HG03280 (cell line): ENCODE results near the gene ATP8A2.
"Not testable (repeated sequence)": the region's sequence is repeated elsewhere in the genome, so short reads cannot be mapped to it uniquely, and the experiment has no call there.

Experiments used
- ATAC-seq: cut with Tn5 transposase; IDR thresholded peaks from one replicate; pipeline ENCODE4 v1.9.1; 2021; ENCODE audit warnings: mild to moderate bottlenecking, moderate library complexity; ENCODE audit not compliant: unreplicated experiment

ATP8A2 gene

GRCh38 chr13:25761041-25761440 lies 389.3 kb downstream of the ATP8A2 start:
- no peak for ATAC-seq

- ATAC-seq: no peak
Observed at GRCh38 chr13:25762281-25762680, 390.5 kb downstream of the ATP8A2 start.

- ATAC-seq: no peak
Observed at GRCh38 chr13:25762795-25763377, 391.1 kb downstream of the ATP8A2 start.

GRCh38 chr13:25764378-25764777 lies 392.6 kb downstream of the ATP8A2 start:
- no peak for ATAC-seq

- no peak for ATAC-seq
Observed at GRCh38 chr13:25765266-25765665, 393.5 kb downstream of the ATP8A2 start.

- ATAC-seq: no peak
Observed at GRCh38 chr13:25766576-25766975, 394.8 kb downstream of the ATP8A2 start.

- ATAC-seq: no peak
Observed at GRCh38 chr13:25766991-25767390, 395.2 kb downstream of the ATP8A2 start.

- no peak for ATAC-seq
Observed at GRCh38 chr13:25768376-25768775, 396.6 kb downstream of the ATP8A2 start.

- ATAC-seq: no peak
Observed at GRCh38 chr13:25768838-25769237, 397.1 kb downstream of the ATP8A2 start.

- ATAC-seq: no peak
Observed at GRCh38 chr13:25770601-25771000, 398.8 kb downstream of the ATP8A2 start.

GRCh38 chr13:25771202-25771601 lies 399.4 kb downstream of the ATP8A2 start:
- no peak for ATAC-seq

- no peak for ATAC-seq
Observed at GRCh38 chr13:25771641-25772478, 400.1 kb downstream of the ATP8A2 start.

GRCh38 chr13:25772534-25772933 lies 400.8 kb downstream of the ATP8A2 start:
- ATAC-seq: not testable (repeated sequence)

GRCh38 chr13:25774056-25774455 lies 402.3 kb downstream of the ATP8A2 start:
- not testable (repeated sequence) for ATAC-seq

- no peak for ATAC-seq
Observed at GRCh38 chr13:25775275-25775674, 403.5 kb downstream of the ATP8A2 start.

- no peak for ATAC-seq
Observed at GRCh38 chr13:25775986-25776385, 404.2 kb downstream of the ATP8A2 start.

GRCh38 chr13:25776722-25777121 lies 404.9 kb downstream of the ATP8A2 start:
- ATAC-seq: no peak

GRCh38 chr13:25777509-25777908 lies 405.7 kb downstream of the ATP8A2 start:
- ATAC-seq: no peak

- no peak for ATAC-seq
Observed at GRCh38 chr13:25778365-25778764, 406.6 kb downstream of the ATP8A2 start.

GRCh38 chr13:25778808-25779305 lies 407.1 kb downstream of the ATP8A2 start:
- no peak for ATAC-seq

GRCh38 chr13:25783076-25783475 lies 411.3 kb downstream of the ATP8A2 start:
- ATAC-seq: no peak

GRCh38 chr13:25783601-25784024 lies 411.8 kb downstream of the ATP8A2 start:
- ATAC-seq: no peak
